ENCODE measurements around the gene CXCR4. TPM values are rescaled to one million over a fixed set of nuclear protein-coding genes. Genes with fewer than 3 reads are reported as not detected.

Gene CXCR4
- total RNA-seq, 3 donors from 2014 or later (not counting 1 experiment from before 2014, with no cell fraction given) = 582 to 848 (median 741) TPM

- no peak overlapping the region for H3K4me3 ChIP-seq (ENCODE audit: low read length)
- H3K27ac ChIP-seq (ENCODE audit: low read length) = no peak overlapping the region
- Mint-ChIP-seq H3K4me1 (peaks cover 0 to 4% of the 10 kb centered on the region in 2 donors), H3K27ac (no peak overlapping the region), H3K9me3 (no peaks in the 10 kb centered on the region), H3K4me3 (no peak overlapping the region), H3K36me3 (no peaks in the 10 kb centered on the region), H3K27me3 (ENCODE audit: low read depth in 2 of 2) (peaks cover 10 to 39% of the 10 kb centered on the region in 2 donors)
- 93% methylated on average over 1 of the region's 1 CpG for WGBS (ENCODE audit: insufficient coverage)
- intact Hi-C loops (cut with micrococcal nuclease) = no loop called here
- no peaks in the 10 kb centered on the region for H3K9me3 ChIP-seq (ENCODE audit: control insufficient read depth, insufficient read depth, low read length)
- H3K27me3 ChIP-seq (ENCODE audit: control insufficient read depth, insufficient read depth, low read length) = no peaks in the 10 kb centered on the region
- no peaks in the 10 kb centered on the region for H3K36me3 ChIP-seq (ENCODE audit: control insufficient read depth, insufficient read depth, low read length)
- ATAC-seq = no peak
- no peak for TF ChIP-seq CTCF (IDR thresholded peaks at IDR 0.05)
- DNase-seq = no peak
- H3K4me1 ChIP-seq (ENCODE audit: control insufficient read depth, insufficient read depth, low read length) = no peaks in the 10 kb centered on the region
Observed at GRCh38 chr2:136149011-136149410, 31.1 kb upstream of the CXCR4 start.

DNA sequence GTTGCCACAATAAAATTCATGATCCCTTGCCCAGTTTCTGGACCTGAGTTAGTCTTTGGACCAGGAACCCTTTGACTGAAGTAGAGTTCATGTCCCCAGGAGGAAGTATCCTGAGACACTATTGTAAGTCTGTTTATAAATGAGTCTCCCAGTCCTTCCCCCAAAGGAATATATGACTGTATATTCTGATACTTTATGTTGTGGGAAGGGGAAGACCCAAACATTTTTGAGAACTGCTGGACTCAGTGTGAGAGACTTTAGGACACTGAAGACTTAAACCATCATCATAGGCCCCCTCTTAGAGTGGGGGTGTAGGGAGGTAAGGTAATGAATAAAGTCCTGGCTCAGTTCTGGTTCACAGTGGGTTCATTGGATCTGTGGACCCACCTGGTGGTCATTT is 28.6 kb upstream of the CXCR4 start:
- Histone ChIP-seq H3K27ac (ENCODE audit: low read length) (no peak overlapping the region), H3K4me3 (ENCODE audit: low read length) (no peak overlapping the region), H3K9me3 (ENCODE audit: control insufficient read depth, insufficient read depth, low read length) (no peaks in the 10 kb centered on the region), H3K27me3 (ENCODE audit: control insufficient read depth, insufficient read depth, low read length) (no peaks in the 10 kb centered on the region), H3K36me3 (ENCODE audit: control insufficient read depth, insufficient read depth, low read length) (no peaks in the 10 kb centered on the region), H3K4me1 (ENCODE audit: control insufficient read depth, insufficient read depth, low read length) (no peaks in the 10 kb centered on the region)
- no peak for TF ChIP-seq CTCF (IDR thresholded peaks at IDR 0.05)
- no peak for ATAC-seq
- Mint-ChIP-seq H3K27me3 (ENCODE audit: low read depth in 2 of 2) (peaks cover 9 to 42% of the 10 kb centered on the region in 2 donors), H3K4me3 (no peak overlapping the region), H3K4me1 (peaks cover 0 to 11% of the 10 kb centered on the region in 2 donors), H3K36me3 (no peaks in the 10 kb centered on the region), H3K9me3 (no peaks in the 10 kb centered on the region), H3K27ac (no peak overlapping the region)
- no peak for DNase-seq
- intact Hi-C loops (cut with micrococcal nuclease) = no loop called here

DNA sequence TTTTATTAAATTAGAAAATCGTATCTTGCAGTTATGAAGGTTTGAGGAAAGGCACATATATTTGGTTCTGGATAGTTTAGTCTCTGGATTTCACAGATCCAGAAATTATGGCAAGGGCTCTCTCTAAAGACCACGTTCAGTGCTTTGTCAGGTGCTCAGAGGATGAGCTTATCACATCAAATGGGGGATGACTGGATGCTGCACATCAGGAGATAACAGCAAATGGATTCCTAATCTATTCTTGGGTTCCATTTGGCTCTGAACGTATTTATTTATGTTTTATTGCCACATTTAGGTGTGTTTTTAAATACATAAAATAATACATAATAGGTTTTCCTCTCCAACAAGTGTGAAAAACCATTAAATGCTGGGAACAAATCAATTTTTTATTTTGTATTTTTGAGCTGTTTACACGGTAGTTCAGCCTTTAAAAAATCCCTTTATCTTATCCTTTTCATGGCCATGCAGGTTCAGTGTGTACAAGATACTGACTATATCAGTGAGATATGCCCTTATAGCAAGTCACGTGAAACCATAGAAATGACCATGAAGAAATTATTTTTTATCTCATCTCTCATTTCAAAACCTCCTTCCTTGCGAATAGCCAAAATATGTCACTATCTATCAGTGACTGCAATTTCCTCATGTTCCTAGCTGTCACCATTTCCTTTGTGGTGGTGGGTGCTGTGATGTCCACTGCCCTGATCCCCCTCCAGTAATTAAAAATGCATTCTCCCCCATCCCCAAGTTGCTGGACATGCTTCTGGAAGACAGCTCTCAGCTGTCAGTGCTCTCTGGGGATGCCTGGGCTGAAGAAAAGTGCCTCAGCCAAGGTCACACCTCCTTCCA is 25.9 kb upstream of the CXCR4 start:
- no peaks in the 10 kb centered on the region for H3K36me3 Mint-ChIP-seq
- H3K4me1 Mint-ChIP-seq = peaks cover 7 to 17% of the 10 kb centered on the region in 2 donors
- H3K4me3 Mint-ChIP-seq = no peak overlapping the region
- no peak overlapping the region for H3K27ac Mint-ChIP-seq
- no peak for TF ChIP-seq CTCF (IDR thresholded peaks at IDR 0.05)
- peaks cover 6 to 21% of the 10 kb centered on the region in 2 donors for H3K27me3 Mint-ChIP-seq (ENCODE audit: low read depth in 2 of 2)
- Histone ChIP-seq H3K27ac (ENCODE audit: low read length) (no peak overlapping the region), H3K27me3 (ENCODE audit: control insufficient read depth, insufficient read depth, low read length) (no peaks in the 10 kb centered on the region), H3K9me3 (ENCODE audit: control insufficient read depth, insufficient read depth, low read length) (no peaks in the 10 kb centered on the region), H3K4me1 (ENCODE audit: control insufficient read depth, insufficient read depth, low read length) (peaks cover 12% of the 10 kb centered on the region), H3K4me3 (ENCODE audit: low read length) (no peak overlapping the region), H3K36me3 (ENCODE audit: control insufficient read depth, insufficient read depth, low read length) (no peaks in the 10 kb centered on the region)
- DNase-seq (no peak), ATAC-seq (peak in 1 of 3 donors; percentile 75)
- no peaks in the 10 kb centered on the region for H3K9me3 Mint-ChIP-seq
- 95% methylated on average over 2 of the region's 6 CpGs for WGBS (ENCODE audit: insufficient coverage)
- intact Hi-C loops (cut with micrococcal nuclease) = no loop called here
